ENCODE results near the gene ALG11. TPM values are rescaled to one million over a fixed set of nuclear protein-coding genes. Genes with fewer than 3 reads are reported as not detected.

The ALG11 gene
- total RNA-seq, 1 donor from 2014 or later = 49.2 TPM

- Mint-ChIP-seq H3K27ac (ENCODE audit: unreplicated experiment) (no peak overlapping the region), H3K4me3 (ENCODE audit: unreplicated experiment) (no peak overlapping the region), H3K9me3 (ENCODE audit: low read depth) (no peaks in the 10 kb centered on the region), H3K27me3 (ENCODE audit: low read depth) (no peaks in the 10 kb centered on the region), H3K4me1 (ENCODE audit: low read depth) (peaks cover 27% of the 10 kb centered on the region), H3K36me3 (ENCODE audit: low read depth) (no peaks in the 10 kb centered on the region)
- TF ChIP-seq, protein P1, sequence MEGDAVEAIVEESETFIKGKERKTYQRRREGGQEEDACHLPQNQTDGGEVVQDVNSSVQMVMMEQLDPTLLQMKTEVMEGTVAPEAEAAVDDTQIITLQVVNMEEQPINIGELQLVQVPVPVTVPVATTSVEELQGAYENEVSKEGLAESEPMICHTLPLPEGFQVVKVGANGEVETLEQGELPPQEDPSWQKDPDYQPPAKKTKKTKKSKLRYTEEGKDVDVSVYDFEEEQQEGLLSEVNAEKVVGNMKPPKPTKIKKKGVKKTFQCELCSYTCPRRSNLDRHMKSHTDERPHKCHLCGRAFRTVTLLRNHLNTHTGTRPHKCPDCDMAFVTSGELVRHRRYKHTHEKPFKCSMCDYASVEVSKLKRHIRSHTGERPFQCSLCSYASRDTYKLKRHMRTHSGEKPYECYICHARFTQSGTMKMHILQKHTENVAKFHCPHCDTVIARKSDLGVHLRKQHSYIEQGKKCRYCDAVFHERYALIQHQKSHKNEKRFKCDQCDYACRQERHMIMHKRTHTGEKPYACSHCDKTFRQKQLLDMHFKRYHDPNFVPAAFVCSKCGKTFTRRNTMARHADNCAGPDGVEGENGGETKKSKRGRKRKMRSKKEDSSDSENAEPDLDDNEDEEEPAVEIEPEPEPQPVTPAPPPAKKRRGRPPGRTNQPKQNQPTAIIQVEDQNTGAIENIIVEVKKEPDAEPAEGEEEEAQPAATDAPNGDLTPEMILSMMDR (IDR thresholded peaks at IDR 0.05) = no peak
- DNase-seq (ENCODE audit: low spot score) = no peak
Observed at GRCh38 chr13:51998723-51999509, 13.3 kb upstream of the ALG11 start.

- peak; percentile 80 for DNase-seq (ENCODE audit: low spot score)
- no peak overlapping the region for H3K4me3 Mint-ChIP-seq (ENCODE audit: unreplicated experiment)
Observed at GRCh38 chr13:51999510-51999911, 12.7 kb upstream of the ALG11 start.

GRCh38 chr13:51999921-52000320, 12.3 kb upstream of the ALG11 start:
- no peak for DNase-seq (ENCODE audit: low spot score)
- H3K9me3 Mint-ChIP-seq (ENCODE audit: low read depth) = no peaks in the 10 kb centered on the region
- peaks cover 26% of the 10 kb centered on the region for H3K4me1 Mint-ChIP-seq (ENCODE audit: low read depth)
- no peak overlapping the region for H3K27ac Mint-ChIP-seq (ENCODE audit: unreplicated experiment)
- no peak overlapping the region for H3K4me3 Mint-ChIP-seq (ENCODE audit: unreplicated experiment)
- no peaks in the 10 kb centered on the region for H3K36me3 Mint-ChIP-seq (ENCODE audit: low read depth)
- TF ChIP-seq, protein P1 (IDR thresholded peaks at IDR 0.05) = no peak
- H3K27me3 Mint-ChIP-seq (ENCODE audit: low read depth) = no peaks in the 10 kb centered on the region

More at GRCh38 chr13:51999510-51999911, 12.7 kb upstream of the ALG11 start:
- no peaks in the 10 kb centered on the region for H3K9me3 Mint-ChIP-seq (ENCODE audit: low read depth)
- no peak overlapping the region for H3K27ac Mint-ChIP-seq (ENCODE audit: unreplicated experiment)
- H3K4me1 Mint-ChIP-seq (ENCODE audit: low read depth) = peaks cover 27% of the 10 kb centered on the region
- H3K27me3 Mint-ChIP-seq (ENCODE audit: low read depth) = no peaks in the 10 kb centered on the region
- TF ChIP-seq, protein P1 (IDR thresholded peaks at IDR 0.05) = no peak
- H3K36me3 Mint-ChIP-seq (ENCODE audit: low read depth) = no peaks in the 10 kb centered on the region

GRCh38 chr13:52001120-52001731, 11.0 kb upstream of the ALG11 start:
- no peak for DNase-seq (ENCODE audit: low spot score)
- H3K36me3 Mint-ChIP-seq (ENCODE audit: low read depth) = no peaks in the 10 kb centered on the region

DNA sequence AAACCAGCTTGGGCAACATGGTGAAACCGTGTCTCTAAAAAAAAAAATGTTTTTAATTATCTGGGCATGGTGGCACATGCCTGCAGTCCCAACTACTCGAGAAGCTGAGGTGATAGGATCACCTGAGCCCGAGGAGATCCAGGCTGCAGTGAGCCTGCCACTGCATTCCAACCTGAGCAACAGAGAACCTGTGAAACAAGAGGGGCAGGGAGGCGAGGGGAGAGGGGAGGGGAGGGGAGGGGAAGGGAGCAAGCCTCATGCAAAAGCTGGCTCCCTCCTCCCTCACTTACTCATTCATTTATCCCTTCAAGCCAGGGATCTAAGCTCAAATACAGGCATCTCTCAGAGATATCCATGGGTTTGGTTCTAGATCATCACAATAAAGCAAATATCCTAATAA, 9.8 kb upstream of the ALG11 start:
- Mint-ChIP-seq H3K4me1 (ENCODE audit: low read depth) (peaks cover 9% of the 10 kb centered on the region), H3K36me3 (ENCODE audit: low read depth) (no peaks in the 10 kb centered on the region), H3K27ac (ENCODE audit: unreplicated experiment) (no peak overlapping the region), H3K4me3 (ENCODE audit: unreplicated experiment) (no peak overlapping the region), H3K27me3 (ENCODE audit: low read depth) (no peaks in the 10 kb centered on the region), H3K9me3 (ENCODE audit: low read depth) (no peaks in the 10 kb centered on the region)
- TF ChIP-seq, protein P1 (IDR thresholded peaks at IDR 0.05) = no peak
- no peak for DNase-seq (ENCODE audit: low spot score)

More at GRCh38 chr13:52001120-52001731, 11.0 kb upstream of the ALG11 start:
- Mint-ChIP-seq H3K27me3 (ENCODE audit: low read depth) (no peaks in the 10 kb centered on the region), H3K9me3 (ENCODE audit: low read depth) (no peaks in the 10 kb centered on the region), H3K4me3 (ENCODE audit: unreplicated experiment) (no peak overlapping the region), H3K4me1 (ENCODE audit: low read depth) (peaks cover 14% of the 10 kb centered on the region), H3K27ac (ENCODE audit: unreplicated experiment) (no peak overlapping the region)
- TF ChIP-seq, protein P1 (IDR thresholded peaks at IDR 0.05) = peak; percentile 83
